ENCODE results near the gene EIPR1. TPM values are rescaled to one million over a fixed set of nuclear protein-coding genes. Genes with fewer than 3 reads are reported as not detected.

The EIPR1 gene
- total RNA-seq, 4 donors from 2014 or later, result 13.1 to 41.0 (median 27.4) TPM

- peaks cover 0 to 25% (median 7%) of the 10 kb centered on the region in 4 donors for H3K36me3 ChIP-seq
- no peak for DNase-seq
- no peaks in the 10 kb centered on the region for H3K27me3 ChIP-seq
- H3K4me1 ChIP-seq, result peaks cover 0 to 4% (median 0%) of the 10 kb centered on the region in 4 donors
- intact Hi-C loops (cut with DNase I; ENCODE audit: low total_unique reads) (no loop called here), in situ Hi-C loops (cut with MboI; ENCODE audit: low pct_ligation_motif_present in 1 of 4, low pct_unique_long_range_greater_than_20kb in 1 of 4, low sequenced_read_pairs in 3 of 4) (no loop called here)
- no peak overlapping the region for H3K4me3 ChIP-seq
- H3K27ac ChIP-seq, result no peak overlapping the region
- 94 to 96% methylated on average over 11 of the region's 11 CpGs for WGBS, 2 donors (ENCODE audit: low coverage in 1 of 2)
- TF ChIP-seq CTCF (IDR thresholded peaks at IDR 0.05) (no peak), POLR2A (IDR thresholded peaks at IDR 0.05) (no peak), POLR2AphosphoS5 (IDR thresholded peaks at IDR 0.05) (no peak), EP300 (IDR thresholded peaks at IDR 0.05; ENCODE audit: low read depth) (no peak)
- H3K9me3 ChIP-seq, result no peaks in the 10 kb centered on the region
Measured at GRCh38 chr2:3404349-3404894, 26.8 kb upstream of the EIPR1 start.

DNA sequence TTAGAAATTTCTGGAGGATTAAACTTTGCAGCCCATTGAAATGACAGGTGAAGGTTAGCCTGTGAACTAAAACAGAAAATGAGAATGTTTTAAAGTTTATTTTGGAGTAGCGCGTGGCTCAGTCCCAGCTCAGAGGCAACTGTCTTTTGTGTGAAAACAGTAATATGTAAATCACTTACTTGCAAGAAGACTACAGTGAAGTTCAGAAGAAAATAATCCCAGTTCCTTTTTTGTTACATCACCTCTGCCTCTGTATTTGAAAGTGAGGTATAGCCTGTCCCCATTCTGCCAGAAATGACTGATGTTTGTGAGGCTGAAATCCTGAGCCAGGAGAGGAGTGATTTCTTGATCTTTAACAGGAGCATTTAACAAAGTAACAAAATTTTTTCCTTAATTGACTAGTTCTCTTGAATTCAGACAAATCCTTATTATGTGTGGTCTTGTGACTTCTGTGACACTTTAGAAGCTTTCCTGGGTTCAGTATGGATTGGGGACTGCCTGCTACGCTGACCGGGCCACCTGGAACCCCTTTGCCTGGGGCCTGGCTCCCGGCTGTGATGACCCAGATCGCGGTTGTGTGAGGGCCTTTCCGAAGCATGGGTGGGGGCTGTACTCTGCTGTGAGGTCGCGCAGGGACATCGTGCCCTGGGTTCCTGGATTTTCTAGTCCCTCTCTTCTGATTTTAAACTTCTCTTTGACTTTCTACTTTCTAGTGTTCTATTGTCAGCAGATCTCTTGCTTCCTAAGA is 26.1 kb upstream of the EIPR1 start:
- DNase-seq, result no peak
- in situ Hi-C loops (cut with MboI; ENCODE audit: low pct_ligation_motif_present in 1 of 4, low pct_unique_long_range_greater_than_20kb in 1 of 4, low sequenced_read_pairs in 3 of 4) (no loop called here), intact Hi-C loops (cut with DNase I; ENCODE audit: low total_unique reads) (no loop called here)
- no peak overlapping the region for H3K27ac ChIP-seq
- WGBS, 2 donors (ENCODE audit: low coverage in 1 of 2), result 93 to 94% methylated on average over 8 to 11 of the region's 11 CpGs
- peaks cover 0 to 25% (median 7%) of the 10 kb centered on the region in 4 donors for H3K36me3 ChIP-seq
- H3K4me3 ChIP-seq, result no peak overlapping the region
- peaks cover 0 to 4% (median 0%) of the 10 kb centered on the region in 4 donors for H3K4me1 ChIP-seq
- TF ChIP-seq POLR2A (IDR thresholded peaks at IDR 0.05), result no peak
- TF ChIP-seq EP300 (IDR thresholded peaks at IDR 0.05; ENCODE audit: low read depth), result no peak
- no peak for TF ChIP-seq POLR2AphosphoS5 (IDR thresholded peaks at IDR 0.05)
- TF ChIP-seq CTCF (IDR thresholded peaks at IDR 0.05), result no peak
- H3K27me3 ChIP-seq, result no peaks in the 10 kb centered on the region
- no peaks in the 10 kb centered on the region for H3K9me3 ChIP-seq

DNA sequence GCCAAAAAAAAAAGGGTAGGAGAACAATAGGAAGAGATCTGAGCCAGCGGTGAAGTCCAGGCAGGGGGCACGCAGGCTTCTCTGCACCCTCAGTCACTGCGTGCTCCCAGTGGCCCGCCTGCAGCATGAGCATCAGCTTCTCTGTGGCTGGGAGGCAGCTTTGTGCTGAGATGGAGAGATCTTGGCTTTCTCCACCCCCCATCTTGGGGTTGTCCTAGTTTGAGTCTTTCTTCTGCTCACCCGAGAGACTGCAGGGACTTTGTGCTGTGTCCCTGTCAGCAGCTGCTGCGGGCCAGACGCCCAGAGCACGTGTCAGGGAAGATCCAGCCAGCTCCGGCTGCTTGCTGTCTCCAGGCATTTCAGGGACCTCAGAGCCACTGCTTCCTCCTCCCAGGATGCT is 22.2 kb upstream of the EIPR1 start:
- Histone ChIP-seq H3K27me3 (no peaks in the 10 kb centered on the region), H3K27ac (no peak overlapping the region), H3K36me3 (peaks cover 0 to 40% (median 14%) of the 10 kb centered on the region in 4 donors), H3K9me3 (peaks cover 14 to 16% of the 10 kb centered on the region in 2 donors), H3K4me1 (peaks cover 0 to 4% (median 0%) of the 10 kb centered on the region in 4 donors), H3K4me3 (no peak overlapping the region)
- TF ChIP-seq POLR2A (IDR thresholded peaks at IDR 0.05), result no peak
- TF ChIP-seq CTCF (IDR thresholded peaks at IDR 0.05), result no peak
- TF ChIP-seq POLR2AphosphoS5 (IDR thresholded peaks at IDR 0.05), result no peak
- no peak for TF ChIP-seq EP300 (IDR thresholded peaks at IDR 0.05; ENCODE audit: low read depth)
- intact Hi-C loops (cut with DNase I; ENCODE audit: low total_unique reads), result no loop called here
- WGBS, 2 donors (ENCODE audit: low coverage in 1 of 2), result 60 to 64% methylated on average over 1 to 8 of the region's 9 CpGs
- DNase-seq, result no peak
- in situ Hi-C loops (cut with MboI; ENCODE audit: low pct_ligation_motif_present in 1 of 4, low pct_unique_long_range_greater_than_20kb in 1 of 4, low sequenced_read_pairs in 3 of 4), result no loop called here

DNA sequence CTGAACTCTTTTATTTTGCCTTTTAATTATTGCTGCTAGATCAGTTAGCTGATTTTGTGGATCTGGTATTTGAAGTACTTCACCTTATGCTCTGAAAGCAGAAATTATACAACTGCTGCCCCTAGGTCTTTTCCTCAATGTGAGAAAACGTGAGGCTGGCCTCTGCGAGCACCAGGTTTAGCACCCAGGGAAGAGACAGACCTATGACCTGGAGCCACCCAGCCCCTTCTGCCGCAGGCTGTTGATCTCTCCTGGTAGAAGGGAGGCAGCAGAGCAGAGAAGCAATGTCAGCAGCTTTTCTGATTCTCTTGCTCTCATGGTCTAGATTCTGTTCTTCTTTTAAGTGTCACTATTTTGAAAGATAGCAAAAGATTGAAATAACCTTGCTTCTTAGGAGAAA is 21.8 kb upstream of the EIPR1 start:
- H3K9me3 ChIP-seq, result peaks cover 14 to 16% of the 10 kb centered on the region in 2 donors
- H3K27me3 ChIP-seq, result no peaks in the 10 kb centered on the region
- intact Hi-C loops (cut with DNase I; ENCODE audit: low total_unique reads) (no loop called here), in situ Hi-C loops (cut with MboI; ENCODE audit: low pct_ligation_motif_present in 1 of 4, low pct_unique_long_range_greater_than_20kb in 1 of 4, low sequenced_read_pairs in 3 of 4) (no loop called here)
- no peak overlapping the region for H3K27ac ChIP-seq
- DNase-seq, result no peak
- peaks cover 0 to 4% (median 0%) of the 10 kb centered on the region in 4 donors for H3K4me1 ChIP-seq
- WGBS, 2 donors (ENCODE audit: low coverage in 1 of 2), result 79 to 100% methylated on average over 2 to 3 of the region's 3 CpGs
- peaks cover 0 to 40% (median 16%) of the 10 kb centered on the region in 4 donors for H3K36me3 ChIP-seq
- H3K4me3 ChIP-seq, result no peak overlapping the region
- no peak for TF ChIP-seq EP300 (IDR thresholded peaks at IDR 0.05; ENCODE audit: low read depth)
- TF ChIP-seq POLR2AphosphoS5 (IDR thresholded peaks at IDR 0.05), result no peak
- no peak for TF ChIP-seq POLR2A (IDR thresholded peaks at IDR 0.05)
- TF ChIP-seq CTCF (IDR thresholded peaks at IDR 0.05), result no peak
